ENCODE data around the gene TMEM186.
A peak's percentile ranks its signal among the peaks of the same experiment; 100 is the strongest.
"Not testable (repeated sequence)": the region's sequence is repeated elsewhere in the genome, so short reads cannot be mapped to it uniquely, and the experiment has no call there.

Gene TMEM186

DNA sequence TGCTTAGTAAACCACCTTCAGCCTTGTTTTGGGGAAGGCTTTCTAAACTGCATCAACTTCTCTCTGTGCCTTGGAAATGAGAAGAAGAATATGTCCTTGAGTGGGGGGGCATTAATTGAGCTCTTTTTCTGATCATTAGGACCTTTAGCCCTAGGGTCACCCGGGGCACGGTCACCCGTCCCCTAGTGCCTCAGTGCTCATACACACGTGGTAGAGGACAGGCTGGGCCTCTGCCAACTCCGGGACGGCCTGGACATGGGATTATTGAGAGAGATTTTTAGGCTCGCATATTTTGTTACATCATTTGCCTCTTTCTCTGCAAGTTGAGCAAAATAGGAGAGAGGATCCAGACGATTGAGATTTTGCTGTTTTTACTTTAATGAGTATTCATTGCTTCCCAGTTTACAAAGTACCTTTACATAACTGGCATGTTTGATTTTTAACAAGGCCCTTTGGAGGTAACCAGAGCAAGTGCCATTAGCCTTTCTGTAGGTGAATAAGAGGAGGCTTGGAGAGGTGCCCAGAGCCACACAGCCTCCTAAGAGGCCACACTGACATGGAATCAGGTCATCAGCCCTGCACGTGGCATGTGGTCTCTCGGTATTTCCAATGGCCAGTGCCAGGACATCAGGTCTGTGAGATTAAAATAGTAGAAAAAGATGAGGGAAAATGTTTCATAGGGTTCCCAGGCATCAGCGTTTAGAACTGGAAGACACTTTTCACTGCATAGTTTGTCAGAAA is 11.3 kb upstream of the TMEM186 start:
- no peak for DNase-seq

DNA sequence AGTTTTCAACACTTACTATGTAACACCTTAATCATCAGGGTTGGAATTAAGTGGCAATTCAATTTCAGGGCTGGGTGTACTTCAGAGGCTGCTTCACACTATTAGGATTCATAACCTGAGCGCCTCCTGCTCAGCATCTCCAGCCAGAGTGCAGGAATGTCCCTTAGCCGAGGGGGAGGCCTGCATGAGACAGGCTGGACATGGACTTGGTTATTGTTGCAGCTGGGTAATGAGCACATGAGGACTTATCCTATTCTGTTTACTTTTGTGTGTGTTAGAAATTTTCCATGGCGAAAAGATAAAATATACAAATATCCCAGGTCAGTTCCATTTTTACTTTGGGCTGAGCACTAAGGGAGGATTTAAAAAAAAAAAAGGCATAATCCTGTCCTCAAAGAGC is 10.6 kb upstream of the TMEM186 start:
- no peak for DNase-seq

GRCh38 chr16:8807189-8807588 is 9.8 kb upstream of the TMEM186 start:
- no peak for DNase-seq

DNA sequence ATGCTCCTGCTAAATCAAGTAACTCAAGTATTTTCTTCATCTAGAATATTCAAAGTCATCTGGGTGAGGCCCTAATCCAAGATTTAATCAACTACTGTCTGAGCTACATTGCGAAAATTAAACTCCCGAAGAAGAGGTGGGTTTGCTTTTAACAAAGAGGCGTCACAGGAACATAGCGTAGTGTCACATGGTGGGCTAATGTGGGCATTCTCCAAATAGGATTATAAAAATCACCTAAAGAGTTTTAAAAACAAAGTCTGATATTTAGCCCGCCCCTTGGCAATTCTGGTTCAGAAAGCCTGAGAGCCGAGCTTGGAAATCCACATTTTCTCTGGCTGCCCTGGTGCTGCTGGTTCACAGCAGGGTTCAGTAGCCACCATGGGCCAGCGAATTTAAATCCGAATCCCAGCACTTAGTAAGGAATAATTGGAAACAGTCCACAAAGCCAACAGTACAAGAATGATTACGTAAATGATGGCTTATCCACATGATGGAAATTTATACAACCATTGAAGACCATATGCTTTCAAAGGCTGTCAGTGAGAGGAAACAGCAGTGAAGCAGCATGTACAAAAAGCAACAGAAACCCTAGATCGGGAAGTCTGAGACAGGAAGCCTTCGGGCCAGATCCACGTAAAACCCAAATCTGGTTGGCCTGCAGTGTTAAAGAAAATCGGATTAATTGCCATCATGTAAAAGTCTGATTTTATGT is 9.0 kb upstream of the TMEM186 start:
- DNase-seq = no peak

GRCh38 chr16:8804313-8804712 is 6.9 kb upstream of the TMEM186 start:
- no peak for DNase-seq

DNA sequence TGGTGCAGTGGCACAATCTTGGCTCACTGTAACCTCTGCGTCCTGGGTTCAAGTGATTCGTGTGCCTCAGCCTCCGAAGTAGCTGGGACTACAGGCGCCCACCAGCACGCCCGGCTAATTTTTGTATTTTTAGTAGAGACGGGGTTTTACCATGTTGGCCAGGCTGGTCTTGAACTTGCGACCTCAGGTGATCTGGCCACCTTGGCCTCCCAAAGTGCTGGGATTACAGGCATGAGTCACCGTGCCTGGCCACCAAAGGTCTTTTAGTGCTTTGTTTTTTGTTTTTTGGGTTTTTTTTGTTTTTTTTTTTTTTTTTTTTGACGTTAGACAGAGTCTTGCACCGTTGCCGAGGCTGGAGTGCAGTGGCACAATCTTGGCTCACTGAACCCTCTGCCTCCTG is 6.3 kb upstream of the TMEM186 start:
- not testable (repeated sequence) for DNase-seq

- DNase-seq = no peak
Observed at GRCh38 chr16:8801701-8802100, 4.3 kb upstream of the TMEM186 start.

DNA sequence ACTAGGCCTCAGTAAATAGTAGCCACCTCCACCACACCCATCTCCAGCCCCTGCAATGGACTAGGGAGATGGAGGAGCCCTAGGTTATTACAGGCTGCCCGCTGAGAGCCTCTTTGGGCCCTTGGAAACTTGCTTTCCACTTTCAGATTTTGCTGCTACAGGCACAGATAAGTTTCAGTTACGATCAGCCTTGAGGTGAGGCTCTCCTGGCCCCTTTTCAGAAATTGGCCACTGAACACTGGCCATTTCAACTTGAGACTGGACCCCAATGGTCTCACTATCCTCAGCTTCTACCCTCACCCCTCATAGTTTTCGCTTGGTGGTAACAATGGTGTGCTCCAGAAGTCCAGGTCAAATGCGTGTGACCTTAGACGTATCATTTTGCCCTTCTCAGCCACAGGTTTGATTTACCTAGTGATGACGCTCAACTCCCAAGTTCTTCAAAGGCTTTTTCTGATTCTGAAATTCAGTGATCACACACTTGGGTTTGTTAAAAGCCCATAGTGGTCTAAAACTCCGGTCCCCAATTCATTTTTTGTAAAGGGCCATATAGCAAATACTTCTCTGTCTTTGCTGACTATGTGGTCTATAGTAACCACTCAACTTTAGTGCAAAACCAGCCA is 1.2 kb upstream of the TMEM186 start:
- DNase-seq = no peak

- peak; percentile 37 for DNase-seq
Observed at GRCh38 chr16:8798174-8798527, 712 bp upstream of the TMEM186 start.

DNA sequence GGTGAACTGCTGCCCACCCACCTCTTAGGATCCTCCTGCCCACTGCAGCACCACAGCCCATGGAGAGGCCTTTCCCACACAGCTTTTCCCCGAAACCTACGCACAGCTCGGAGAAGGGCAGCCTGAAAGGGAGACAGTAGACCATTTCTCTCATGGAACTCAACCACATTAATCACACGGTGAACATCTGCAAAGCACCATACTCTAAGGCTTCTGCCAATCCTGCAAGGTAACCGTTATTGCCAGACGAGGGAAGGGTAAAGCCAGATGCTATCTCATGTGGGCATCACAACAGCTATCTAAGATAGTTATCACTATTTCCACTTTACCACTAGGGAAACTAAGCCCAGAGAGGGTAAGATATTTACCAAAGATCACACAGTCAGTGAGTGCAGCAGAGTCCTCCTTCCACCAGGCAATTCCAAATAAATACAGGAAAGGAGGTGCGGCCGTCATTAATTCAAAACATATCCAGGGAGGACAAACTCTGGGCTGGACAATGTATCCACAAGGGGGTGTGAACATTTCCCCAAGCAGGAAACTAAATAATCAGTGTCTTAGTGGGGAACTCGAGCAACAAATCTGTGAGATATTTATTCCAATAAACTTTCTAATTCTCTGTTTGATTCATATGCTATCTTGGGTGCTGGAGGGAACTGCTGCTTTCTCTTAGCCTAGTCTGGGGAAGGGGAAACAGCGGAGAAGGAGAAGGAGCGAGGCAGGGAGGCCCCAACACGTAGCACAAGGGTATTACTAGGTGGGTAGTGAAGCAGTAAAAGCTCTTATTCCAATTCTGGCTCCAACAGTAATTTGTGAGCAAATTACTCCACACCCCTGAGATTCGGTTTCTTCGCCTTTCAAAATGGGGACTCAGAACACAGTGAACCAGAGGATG is 723 bp downstream of the TMEM186 start:
- no peak for DNase-seq

- no peak for DNase-seq
Observed at GRCh38 chr16:8795818-8796217, 1.6 kb downstream of the TMEM186 start.

- DNase-seq = no peak
Observed at GRCh38 chr16:8795091-8795490, 2.3 kb downstream of the TMEM186 start.

DNA sequence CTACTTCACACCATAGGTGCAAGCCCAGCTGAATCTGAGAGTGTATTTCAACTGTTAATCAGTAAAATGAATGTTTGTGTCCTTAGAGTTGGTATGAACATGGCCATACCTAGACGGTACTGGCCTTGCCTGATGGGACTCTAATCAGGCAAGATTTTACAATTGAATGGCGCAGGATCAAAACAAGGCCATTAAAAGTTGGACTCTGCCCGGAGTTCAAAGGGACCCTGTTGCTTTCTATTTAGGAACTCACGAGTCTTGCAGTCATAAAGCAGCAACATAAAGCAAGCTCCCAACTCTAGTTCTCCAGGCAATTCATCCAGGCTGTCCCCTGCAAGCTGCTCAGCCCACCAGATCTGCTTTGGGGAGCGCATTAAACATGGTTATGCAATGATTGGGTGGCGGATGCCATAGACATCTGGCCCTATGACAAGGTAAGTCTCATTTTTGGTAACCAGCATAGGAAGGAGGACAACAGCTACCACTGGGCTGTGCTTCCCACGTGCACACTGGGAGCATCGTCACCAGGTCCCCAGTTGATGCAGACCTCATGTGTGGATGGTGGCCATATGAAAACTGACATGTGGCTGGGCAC is 8.8 kb downstream of the TMEM186 start:
- DNase-seq = no peak

DNA sequence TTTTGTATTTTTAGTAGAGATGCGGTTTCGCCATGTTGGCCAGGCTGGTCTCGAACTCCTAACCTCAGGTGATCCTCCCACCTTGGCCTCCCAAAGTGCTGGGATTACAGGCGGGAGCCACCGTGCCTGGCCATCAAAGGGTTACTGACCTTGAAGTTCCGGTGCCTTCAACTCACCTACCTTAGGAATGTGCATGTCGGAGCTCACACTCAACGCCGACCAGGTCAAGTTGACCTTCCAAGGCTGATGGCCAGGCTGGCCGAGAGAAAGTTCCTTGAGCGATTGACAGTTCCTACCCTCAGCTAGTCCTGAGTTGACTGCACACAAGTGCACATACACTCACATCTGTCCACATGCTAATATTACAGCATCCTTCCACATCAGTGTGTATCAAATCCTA is 11.1 kb downstream of the TMEM186 start:
- DNase-seq = not testable (repeated sequence)

DNA sequence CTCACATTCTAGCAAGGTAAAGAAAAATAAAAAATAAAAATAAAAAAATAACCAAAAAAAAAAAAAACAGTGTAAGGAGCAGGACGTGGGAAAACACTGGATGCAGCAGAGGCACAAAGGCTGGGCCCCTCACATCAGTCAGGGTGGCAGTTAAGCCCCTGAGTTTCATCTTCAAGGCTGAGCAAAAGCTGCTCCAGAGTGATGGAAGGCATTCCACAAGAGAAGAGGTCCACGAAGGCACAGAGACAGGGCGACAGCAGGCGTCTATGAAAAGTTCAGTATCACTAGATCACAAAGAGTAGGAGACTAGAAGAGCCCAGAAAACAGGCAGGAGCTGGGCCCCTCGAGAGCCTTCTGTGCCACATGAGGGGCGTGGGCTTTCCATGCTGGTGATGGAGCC is 12.0 kb downstream of the TMEM186 start:
- no peak for DNase-seq

DNA sequence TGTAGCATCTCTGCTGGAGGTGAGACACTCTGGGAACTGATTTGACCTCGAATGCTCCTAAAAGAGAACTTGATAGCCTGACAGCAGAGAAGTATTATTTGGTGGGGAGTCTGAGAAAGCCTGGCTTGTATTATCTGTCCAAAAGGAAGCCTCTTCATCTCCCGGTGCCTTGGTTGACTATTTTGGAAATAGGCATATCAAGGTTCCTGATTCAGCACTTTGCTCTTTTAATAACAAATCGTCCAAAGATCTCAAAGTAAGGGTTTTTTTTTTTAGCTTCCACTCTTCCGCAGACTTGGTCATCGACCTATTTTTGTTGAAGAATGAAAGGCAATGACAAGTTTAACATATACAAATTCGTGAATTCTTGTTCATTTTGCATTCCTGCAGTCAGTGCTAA is 14.8 kb downstream of the TMEM186 start:
- DNase-seq = no peak

DNA sequence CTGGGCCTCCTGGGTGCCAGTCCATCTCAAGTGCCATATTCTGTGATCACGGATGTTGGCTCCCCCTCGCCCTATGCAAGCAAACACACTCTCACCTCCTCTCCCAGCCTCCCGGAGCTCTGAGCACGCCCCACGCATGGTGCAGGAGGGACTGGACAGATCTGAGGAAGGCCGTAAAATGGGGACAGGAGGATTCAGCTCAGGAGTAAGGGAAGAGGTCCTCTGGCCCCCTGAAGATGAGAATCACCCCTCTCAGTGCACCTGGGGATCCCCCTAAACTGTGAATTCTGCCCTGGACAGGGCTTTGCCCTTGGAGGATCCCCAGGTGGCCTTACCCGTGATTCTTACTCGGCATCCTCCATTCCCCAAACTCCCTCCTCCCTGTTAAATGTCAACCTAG is 15.6 kb downstream of the TMEM186 start:
- DNase-seq = no peak

DNA sequence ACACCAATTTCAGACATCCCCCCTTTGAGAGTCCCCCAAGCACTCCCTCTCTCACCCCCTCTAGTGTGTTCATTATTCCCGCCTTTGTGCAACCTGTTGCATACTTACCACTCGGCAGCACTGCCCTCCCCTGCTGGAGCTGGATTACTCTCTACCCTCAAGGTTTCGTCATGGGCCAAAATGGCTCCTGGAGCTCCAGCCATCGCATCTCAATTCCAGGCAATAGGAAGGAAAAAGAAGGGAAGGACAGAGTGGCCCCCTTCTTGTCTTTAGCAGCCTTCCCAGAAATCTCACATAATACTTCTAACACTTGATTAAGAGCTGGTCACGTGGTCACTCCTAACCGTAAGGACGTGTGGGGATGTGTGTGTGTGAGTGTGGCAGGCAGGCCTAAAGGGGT is 20.2 kb downstream of the TMEM186 start:
- no peak for DNase-seq

DNA sequence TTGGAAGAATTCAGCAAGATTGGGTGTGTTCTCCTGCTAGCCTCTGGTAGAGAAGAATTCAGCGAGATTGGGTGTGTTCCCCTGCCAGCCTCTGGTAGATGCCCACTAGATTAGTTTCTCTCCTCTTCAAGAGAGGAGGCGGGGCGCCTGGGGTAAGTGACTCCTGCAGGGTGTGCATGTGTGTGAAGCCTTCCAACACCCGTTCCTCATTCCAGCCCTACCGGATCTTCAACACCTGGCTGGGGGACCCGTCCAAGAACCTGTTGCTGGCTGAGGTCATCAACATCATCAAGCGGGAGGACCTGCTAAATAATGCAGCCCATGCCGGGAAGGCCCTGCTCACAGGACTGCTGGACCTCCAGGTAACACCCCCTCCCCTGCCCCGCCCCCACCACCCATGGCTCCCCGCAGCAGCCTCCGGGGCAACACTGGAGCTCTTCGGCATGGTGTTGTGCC is 21.3 kb downstream of the TMEM186 start:
- DNase-seq = no peak

DNA sequence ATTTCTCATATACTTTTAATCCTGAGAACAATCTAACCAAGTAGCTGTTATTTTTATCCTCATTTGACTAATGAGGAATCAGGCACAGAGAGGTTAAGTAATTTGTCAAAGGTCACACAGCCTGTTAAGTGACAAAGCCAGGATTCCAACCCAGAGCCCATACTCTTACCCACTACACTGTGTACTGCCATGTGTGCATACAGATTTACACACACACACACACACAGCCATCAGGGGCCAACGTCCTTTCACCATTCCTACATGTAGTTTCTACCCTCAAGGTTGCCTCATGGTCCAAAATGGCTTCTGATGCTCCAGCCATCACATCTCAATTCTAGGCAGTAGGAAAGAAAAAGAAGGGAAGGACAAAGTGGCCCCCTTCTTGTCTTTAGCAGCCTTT is 22.1 kb downstream of the TMEM186 start:
- DNase-seq = no peak

GRCh38 chr16:8774208-8774607 is 23.2 kb downstream of the TMEM186 start:
- DNase-seq = no peak

- no peak for DNase-seq
Observed at GRCh38 chr16:8773537-8773936, 23.9 kb downstream of the TMEM186 start.

GRCh38 chr16:8768692-8769091 is 28.7 kb downstream of the TMEM186 start:
- DNase-seq = no peak

Data from stimulated activated CD4-positive, alpha-beta T cell treated with anti-CD3 and anti-CD28 coated beads, Interleukin-4, amount 100 ng/mL, for 24 hours (primary cell).